Smooth muscle cell (in vitro differentiated cells): ENCODE data around the gene RIPK1. TPM values are rescaled to one million over a fixed set of nuclear protein-coding genes. Genes with fewer than 3 reads are reported as not detected.

Experiments used
- DNase-seq: peaks from one replicate; lab custom pipeline; 2025; ENCODE audit not compliant: unreplicated experiment; lab: John Stamatoyannopoulos, UW
- H2AFZ ChIP-seq: fragments of 200-600 bp; sonication (generic); 2 replicates; pipeline ENCODE4 v1.6.0; 2016; ENCODE audit warnings: antibody characterized with exemption, low read depth, mild to moderate bottlenecking
- H3F3A ChIP-seq: fragments of 200-600 bp; sonication (generic); 2 replicates; pipeline ENCODE4 v1.6.0; 2017; ENCODE audit warnings: antibody characterized with exemption, low read depth
- H3K27ac ChIP-seq: fragments of 200-600 bp; sonication (generic); 2 replicates; pipeline ENCODE4 v1.5.1; 2016; ENCODE audit warnings: low read depth, mild to moderate bottlenecking
- H3K27me3 ChIP-seq: fragments of 200-600 bp; sonication (generic); 2 replicates; pipeline ENCODE4 v1.6.1; 2016; ENCODE audit warnings: low read depth, mild to moderate bottlenecking
- H3K36me3 ChIP-seq: fragments of 200-600 bp; sonication (generic); 2 replicates; pipeline ENCODE4 v1.5.1; 2016; ENCODE audit warnings: low read depth
- H3K4me1 ChIP-seq: fragments of 200-600 bp; sonication (generic); 2 replicates; pipeline ENCODE4 v1.5.1; 2016; ENCODE audit warnings: low read depth
- H3K4me2 ChIP-seq: fragments of 200-600 bp; sonication (generic); 2 replicates; pipeline ENCODE4 v1.6.0; 2016; ENCODE audit warnings: mild to moderate bottlenecking
- H3K4me3 ChIP-seq: fragments of 200-600 bp; sonication (generic); 2 replicates; pipeline ENCODE4 v1.5.1; 2016; ENCODE audit warnings: mild to moderate bottlenecking
- H3K79me2 ChIP-seq: fragments of 200-600 bp; sonication (generic); 2 replicates; pipeline ENCODE4 v1.6.0; 2016; ENCODE audit warnings: low read depth, mild to moderate bottlenecking
- H3K9ac ChIP-seq: fragments of 200-600 bp; sonication (generic); 2 replicates; pipeline ENCODE4 v1.6.0; 2016; ENCODE audit warnings: low read depth
- H3K9me3 ChIP-seq: fragments of 200-600 bp; sonication (generic); replicated peaks from 2 replicates; pipeline ENCODE4 v1.5.1; 2016; ENCODE audit warnings: low read depth
- H4K20me1 ChIP-seq: fragments of 200-600 bp; sonication (generic); 2 replicates; pipeline ENCODE4 v1.6.0; 2016; ENCODE audit warnings: low read depth
- WGBS: methylation state at CpG from one replicate; pipeline ENCODE4 v1.1.7; 2016; ENCODE audit warnings: low lambda C conversion rate; 5-methylcytosine and 5-hydroxymethylcytosine counted together
- polyA plus RNA-seq: library from polyadenylated mRNA; unstranded; fragments of >200 nt; fragmentation: Nextera tagmentation; extraction: Ambion mirVana; gene quantifications from 2 replicates; pipeline ENCODE4 v1.2.1, GENCODE V29; 2016
- total RNA-seq: library from RNA; depleted of rRNA; stranded (reverse); fragments of >200 nt; gene quantifications from 2 replicates; pipeline ENCODE4 v1.2.3, GENCODE V29; 2014
- TF ChIP-seq, protein P1 (sequence below): fragments of 200-600 bp; sonication (generic); IDR thresholded peaks from 2 replicates; pipeline ENCODE4 v1.5.1; 2017; ENCODE audit warnings: borderline replicate concordance, mild to moderate bottlenecking, antibody characterized with exemption; ENCODE audit not compliant: insufficient read depth, poor library complexity, severe bottlenecking

The RIPK1 gene
- total and polyA plus RNA-seq, 2 experiments from 2014 or later: 8.7 to 12.2 TPM

DNA sequence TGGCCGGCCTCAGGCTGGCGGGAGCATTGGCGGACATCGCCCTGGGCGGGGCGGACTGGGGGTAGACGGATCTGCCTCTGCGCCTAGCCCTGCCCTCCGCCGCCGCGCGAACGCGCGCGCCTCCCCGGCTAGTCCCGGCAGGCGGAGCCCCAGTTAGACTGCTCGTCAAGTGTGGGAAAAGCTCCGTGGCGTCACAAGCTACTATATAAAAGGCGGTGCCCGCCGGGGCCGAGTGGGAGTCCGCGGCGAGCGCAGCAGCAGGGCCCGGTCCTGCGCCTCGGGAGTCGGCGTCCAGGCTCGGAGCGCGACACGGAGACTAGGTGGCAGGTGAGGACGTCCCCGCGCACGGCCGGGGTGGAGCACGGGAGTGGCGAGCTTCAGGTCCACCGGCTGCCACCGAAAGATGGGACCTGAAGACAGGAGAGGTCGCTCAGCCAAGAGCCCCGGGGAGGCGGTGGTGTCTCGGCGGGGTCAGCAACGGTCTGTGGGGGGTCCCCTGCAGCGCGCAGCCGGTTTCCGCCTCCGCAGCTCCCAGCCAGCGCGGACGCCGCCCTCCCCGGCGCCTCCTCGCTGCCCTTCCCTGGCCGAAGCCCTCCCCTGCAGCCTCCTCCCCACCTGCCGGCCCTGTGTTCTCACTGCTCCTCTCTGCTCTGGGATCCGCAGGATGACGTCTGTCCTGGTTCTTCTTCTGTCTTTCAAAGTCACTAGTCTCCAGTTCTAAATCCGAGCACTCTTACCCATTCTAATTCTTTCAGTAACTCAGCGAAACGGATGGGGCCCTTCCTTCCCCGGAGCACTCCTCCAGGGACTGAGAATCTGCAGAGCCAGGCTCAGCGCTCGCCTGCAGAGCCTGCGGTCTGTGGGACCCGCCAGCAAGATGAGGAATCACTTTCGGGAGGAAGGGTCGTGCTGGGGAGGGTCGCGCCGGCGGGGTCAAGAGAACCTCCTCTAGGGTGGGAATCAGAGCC lies 4.3 kb upstream of the RIPK1 start:
- Histone ChIP-seq H3K36me3 (no peaks in the 10 kb centered on the region), H3K4me2 (peak overlapping the region; percentile 94), H3F3A (peaks cover 6% of the 10 kb centered on the region), H3K4me1 (no peaks in the 10 kb centered on the region), H4K20me1 (peaks cover 2% of the 10 kb centered on the region), H3K27ac (peak overlapping the region; percentile 52), H3K9me3 (no peaks in the 10 kb centered on the region), H3K79me2 (peaks cover 1% of the 10 kb centered on the region), H3K4me3 (peak overlapping the region; percentile 71), H3K9ac (peak overlapping the region; percentile 26), H3K27me3 (no peaks in the 10 kb centered on the region), H2AFZ (peak overlapping the region; percentile 49)
- 3% methylated on average over 75 of the region's 85 CpGs for WGBS
- TF ChIP-seq, protein P1, sequence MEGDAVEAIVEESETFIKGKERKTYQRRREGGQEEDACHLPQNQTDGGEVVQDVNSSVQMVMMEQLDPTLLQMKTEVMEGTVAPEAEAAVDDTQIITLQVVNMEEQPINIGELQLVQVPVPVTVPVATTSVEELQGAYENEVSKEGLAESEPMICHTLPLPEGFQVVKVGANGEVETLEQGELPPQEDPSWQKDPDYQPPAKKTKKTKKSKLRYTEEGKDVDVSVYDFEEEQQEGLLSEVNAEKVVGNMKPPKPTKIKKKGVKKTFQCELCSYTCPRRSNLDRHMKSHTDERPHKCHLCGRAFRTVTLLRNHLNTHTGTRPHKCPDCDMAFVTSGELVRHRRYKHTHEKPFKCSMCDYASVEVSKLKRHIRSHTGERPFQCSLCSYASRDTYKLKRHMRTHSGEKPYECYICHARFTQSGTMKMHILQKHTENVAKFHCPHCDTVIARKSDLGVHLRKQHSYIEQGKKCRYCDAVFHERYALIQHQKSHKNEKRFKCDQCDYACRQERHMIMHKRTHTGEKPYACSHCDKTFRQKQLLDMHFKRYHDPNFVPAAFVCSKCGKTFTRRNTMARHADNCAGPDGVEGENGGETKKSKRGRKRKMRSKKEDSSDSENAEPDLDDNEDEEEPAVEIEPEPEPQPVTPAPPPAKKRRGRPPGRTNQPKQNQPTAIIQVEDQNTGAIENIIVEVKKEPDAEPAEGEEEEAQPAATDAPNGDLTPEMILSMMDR: no peak
- peak; percentile 76 for DNase-seq

DNA sequence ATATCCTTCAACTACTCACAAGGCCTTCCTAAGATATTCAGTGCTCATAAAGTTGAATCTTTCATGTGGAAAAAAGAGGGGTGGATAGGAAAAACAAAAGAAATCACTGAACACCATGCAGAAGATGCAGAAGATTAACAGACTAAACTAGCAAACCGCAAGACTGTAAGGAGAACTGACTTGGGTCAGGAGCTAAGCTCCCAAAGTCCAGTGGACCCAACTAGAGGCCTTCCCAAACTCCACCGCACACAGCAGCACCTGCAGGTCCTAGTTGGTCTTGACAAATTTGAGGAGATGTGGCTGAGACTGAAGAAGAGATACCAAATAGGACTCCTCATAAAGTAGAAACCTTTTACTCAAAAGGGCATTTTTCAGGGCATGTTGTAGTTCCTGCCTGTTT lies 3.3 kb downstream of the RIPK1 start:
- DNase-seq: no peak
- Histone ChIP-seq H3F3A (no peaks in the 10 kb centered on the region), H3K27me3 (no peaks in the 10 kb centered on the region), H3K4me2 (no peak overlapping the region), H3K4me1 (peaks cover 10% of the 10 kb centered on the region), H3K4me3 (no peak overlapping the region), H3K9me3 (no peaks in the 10 kb centered on the region), H4K20me1 (peaks cover 58% of the 10 kb centered on the region), H3K36me3 (no peaks in the 10 kb centered on the region), H3K79me2 (peaks cover 73% of the 10 kb centered on the region), H2AFZ (no peak overlapping the region), H3K9ac (no peak overlapping the region), H3K27ac (no peak overlapping the region)
- WGBS: 89% methylated on average over 2 of the region's 2 CpGs
- TF ChIP-seq, protein P1: no peak

DNA sequence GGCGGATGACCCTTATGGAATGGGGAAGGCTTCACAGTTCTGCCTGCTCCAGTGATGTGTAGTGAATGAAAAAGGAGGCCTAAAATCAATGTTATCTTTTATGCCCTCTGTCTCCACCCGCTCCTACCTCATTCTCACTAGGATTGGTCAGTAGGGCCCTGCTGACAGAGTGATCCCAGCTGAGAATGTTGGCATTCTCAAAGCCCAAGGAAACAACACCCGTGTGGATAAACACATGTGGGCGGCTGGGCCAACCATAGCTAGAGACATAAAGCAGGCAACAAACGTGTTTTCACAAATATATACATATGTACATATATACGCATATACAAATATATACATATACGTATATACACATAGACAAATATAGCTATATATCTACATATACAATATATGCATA lies 4.5 kb downstream of the RIPK1 start:
- Histone ChIP-seq H3K4me1 (peaks cover 10% of the 10 kb centered on the region), H3K27me3 (no peaks in the 10 kb centered on the region), H4K20me1 (peaks cover 58% of the 10 kb centered on the region), H3K9ac (no peak overlapping the region), H3K79me2 (peaks cover 73% of the 10 kb centered on the region), H3K27ac (no peak overlapping the region), H3K4me2 (no peak overlapping the region), H3K9me3 (no peaks in the 10 kb centered on the region), H3F3A (no peaks in the 10 kb centered on the region), H2AFZ (no peak overlapping the region), H3K36me3 (no peaks in the 10 kb centered on the region), H3K4me3 (no peak overlapping the region)
- TF ChIP-seq, protein P1: no peak
- 76% methylated on average over 7 of the region's 7 CpGs for WGBS
- DNase-seq: no peak
